ENCODE measurements around the gene EFCAB10. TPM values are rescaled to one million over a fixed set of nuclear protein-coding genes. Genes with fewer than 3 reads are reported as not detected.

Gene EFCAB10
- total RNA-seq, 1 experiment from 2014 or later = 3.0 TPM

DNA sequence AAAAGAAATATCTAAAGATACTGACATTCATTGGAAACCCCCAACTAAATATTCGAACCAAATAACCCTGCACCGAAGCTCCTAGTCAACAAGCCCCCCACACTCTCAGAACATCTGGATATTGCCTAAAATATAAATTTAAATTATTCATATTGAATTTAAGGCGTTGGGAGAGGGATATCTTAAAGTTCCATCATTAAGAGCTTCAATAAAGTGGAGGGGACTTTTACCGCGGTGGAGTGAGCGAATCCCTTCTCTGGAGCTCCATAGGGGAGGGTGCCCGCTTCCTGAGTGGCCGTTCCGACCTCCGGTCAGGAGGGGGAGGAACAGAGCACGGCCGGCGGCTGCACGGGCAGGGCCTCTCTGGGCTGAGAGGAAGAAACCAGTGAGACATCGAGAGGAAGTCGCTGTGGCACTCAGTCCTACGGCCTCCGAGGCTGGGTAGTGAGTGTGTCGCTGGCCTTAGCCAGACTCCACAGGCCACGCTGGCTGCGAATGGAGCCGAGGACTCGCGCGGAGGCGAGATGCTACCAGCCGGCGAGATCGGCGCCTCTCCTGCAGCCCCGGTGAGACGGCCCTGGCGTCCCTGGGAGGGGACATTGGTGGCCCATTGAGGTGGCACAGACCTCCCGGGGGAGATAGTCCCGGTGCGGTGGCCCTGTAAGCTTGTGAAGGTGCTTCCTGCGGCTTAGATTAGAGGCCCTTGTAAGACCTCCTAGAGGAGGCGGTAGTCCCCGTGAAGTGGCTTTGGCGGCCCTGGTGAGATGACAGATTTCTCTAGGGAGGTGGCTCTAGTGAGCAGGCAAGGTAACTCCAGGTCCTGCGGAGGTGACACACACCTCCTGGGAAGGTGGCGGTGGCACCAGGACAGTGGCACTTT, 49.3 kb downstream of the EFCAB10 start, which contains the start of gene RINT1 (continued):
- TF ChIP-seq, protein P1, sequence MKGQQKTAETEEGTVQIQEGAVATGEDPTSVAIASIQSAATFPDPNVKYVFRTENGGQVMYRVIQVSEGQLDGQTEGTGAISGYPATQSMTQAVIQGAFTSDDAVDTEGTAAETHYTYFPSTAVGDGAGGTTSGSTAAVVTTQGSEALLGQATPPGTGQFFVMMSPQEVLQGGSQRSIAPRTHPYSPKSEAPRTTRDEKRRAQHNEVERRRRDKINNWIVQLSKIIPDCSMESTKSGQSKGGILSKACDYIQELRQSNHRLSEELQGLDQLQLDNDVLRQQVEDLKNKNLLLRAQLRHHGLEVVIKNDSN (CRISPR knock-in tag; IDR thresholded peaks at IDR 0.05) = no peak; the same call in 1 of the 2 replicates
- TF ChIP-seq ARID4B (CRISPR knock-in tag; IDR thresholded peaks at IDR 0.05; ENCODE audit: borderline replicate concordance) (peak; percentile 69; the same call in 1 of the 2 replicates), MLX (CRISPR knock-in tag; IDR thresholded peaks at IDR 0.05) (no peak), ZNF671 (CRISPR knock-in tag; IDR thresholded peaks at IDR 0.05) (no peak), E2F1 (CRISPR knock-in tag; IDR thresholded peaks at IDR 0.05) (no peak), SOX15 (CRISPR knock-in tag; IDR thresholded peaks at IDR 0.05) (no peak), PRDM15 (CRISPR knock-in tag; IDR thresholded peaks at IDR 0.05) (no peak), TEAD4 (CRISPR knock-in tag; IDR thresholded peaks at IDR 0.05) (no peak), NFE2L1 (CRISPR knock-in tag; IDR thresholded peaks at IDR 0.05) (no peak), HMGXB4 (CRISPR knock-in tag; IDR thresholded peaks at IDR 0.05) (peak; percentile 92; the same call in 1 of the 2 replicates), ZBTB21 (CRISPR knock-in tag; IDR thresholded peaks at IDR 0.05; ENCODE audit: borderline replicate concordance) (no peak), TP53 (CRISPR knock-in tag; IDR thresholded peaks at IDR 0.05) (no peak), RELA (CRISPR knock-in tag; IDR thresholded peaks at IDR 0.05; ENCODE audit: borderline replicate concordance) (no peak), JUN (CRISPR knock-in tag; IDR thresholded peaks at IDR 0.05) (no peak), ATF3 (CRISPR knock-in tag; conservative IDR thresholded peaks at IDR 0.05) (no peak), GTF2I (CRISPR knock-in tag; conservative IDR thresholded peaks at IDR 0.05) (no peak)
- TF ChIP-seq, protein P2, sequence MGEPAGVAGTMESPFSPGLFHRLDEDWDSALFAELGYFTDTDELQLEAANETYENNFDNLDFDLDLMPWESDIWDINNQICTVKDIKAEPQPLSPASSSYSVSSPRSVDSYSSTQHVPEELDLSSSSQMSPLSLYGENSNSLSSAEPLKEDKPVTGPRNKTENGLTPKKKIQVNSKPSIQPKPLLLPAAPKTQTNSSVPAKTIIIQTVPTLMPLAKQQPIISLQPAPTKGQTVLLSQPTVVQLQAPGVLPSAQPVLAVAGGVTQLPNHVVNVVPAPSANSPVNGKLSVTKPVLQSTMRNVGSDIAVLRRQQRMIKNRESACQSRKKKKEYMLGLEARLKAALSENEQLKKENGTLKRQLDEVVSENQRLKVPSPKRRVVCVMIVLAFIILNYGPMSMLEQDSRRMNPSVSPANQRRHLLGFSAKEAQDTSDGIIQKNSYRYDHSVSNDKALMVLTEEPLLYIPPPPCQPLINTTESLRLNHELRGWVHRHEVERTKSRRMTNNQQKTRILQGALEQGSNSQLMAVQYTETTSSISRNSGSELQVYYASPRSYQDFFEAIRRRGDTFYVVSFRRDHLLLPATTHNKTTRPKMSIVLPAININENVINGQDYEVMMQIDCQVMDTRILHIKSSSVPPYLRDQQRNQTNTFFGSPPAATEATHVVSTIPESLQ (CRISPR knock-in tag; IDR thresholded peaks at IDR 0.05) = 0 out of 2 replicates have a peak, but pooled peaks have one; percentile 40
- TF ChIP-seq, protein P3, sequence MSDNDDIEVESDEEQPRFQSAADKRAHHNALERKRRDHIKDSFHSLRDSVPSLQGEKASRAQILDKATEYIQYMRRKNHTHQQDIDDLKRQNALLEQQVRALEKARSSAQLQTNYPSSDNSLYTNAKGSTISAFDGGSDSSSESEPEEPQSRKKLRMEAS (CRISPR knock-in tag; IDR thresholded peaks at IDR 0.05) = peak; percentile 73

Measured in WTC11 (cell line).